A549 (cell line): Measurements from ENCODE around the gene KCNQ2. TPM values are rescaled to one million over a fixed set of nuclear protein-coding genes. Genes with fewer than 3 reads are reported as not detected.

ENCODE experiments used
- ATAC-seq, 2 experiments: fragments of 200-7000 bp in 1 of 2; fragments of >200 bp in 1 of 2; cut with Nextera tagmentation in 1 of 2; cut with Tn5 transposase in 1 of 2; 3 replicates each; pipeline versions ENCODE4 v1.8.0 to v1.9.1; 2018 to 2020; ENCODE audit warnings: mild to moderate bottlenecking in 1 of 2, moderate library complexity in 1 of 2
- CTCF ChIA-PET: fragments of 300-600 bp; sonication (Branson Sonifier 250); formaldehyde crosslinking; extraction: SDS; loops from one replicate; lab custom pipeline; 2021; ENCODE audit warnings: antibody characterized with exemption, inconsistent platforms; lab: Yijun Ruan, JAX
- POLR2A ChIA-PET: fragments of 350-600 bp; formaldehyde crosslinking; extraction: SDS; loops from one replicate; lab custom pipeline; 2021; ENCODE audit warnings: antibody characterized with exemption, inconsistent platforms; lab: Yijun Ruan, JAX
- DNase-seq, 2 experiments: peaks; one replicate each; pipeline versions ENCODE4 v3.0.0 to v3.0.0-alpha.2; 2011 to 2016; ENCODE audit warnings: low read depth in 1 of 2, low spot score in 1 of 2
- FAIRE-seq: peaks from 2 replicates; lab custom pipeline; 2011; peaks lifted over from hg19 to GRCh38; lab: Jason Lieb, UNC
- H3K27ac ChIP-seq, 2 experiments: fragments of >200 bp; sonication (Bioruptor Twin); formaldehyde crosslinking; 3 replicates each; pipeline ENCODE4 v1.5.1; 2016 to 2017
- H3K4me1 ChIP-seq: fragments of >200 bp; sonication (Bioruptor Twin); formaldehyde crosslinking; 3 replicates; pipeline ENCODE4 v1.6.1; 2016
- H3K4me2 ChIP-seq: fragments of >200 bp; sonication (Bioruptor Twin); formaldehyde crosslinking; 3 replicates; pipeline ENCODE4 v1.6.1; 2016
- H3K4me3 ChIP-seq: fragments of >200 bp; sonication (Bioruptor Twin); formaldehyde crosslinking; 3 replicates; pipeline ENCODE4 v1.5.1; 2016
- H3K9me3 ChIP-seq: fragments of >200 bp; sonication (Bioruptor Twin); formaldehyde crosslinking; 3 replicates; pipeline ENCODE4 v1.6.1; 2016
- ATOH8 ChIP-seq: fragments of 250-450 bp; sonication (Bioruptor Pico); IDR thresholded peaks from 2 replicates; pipeline ENCODE4 v1.5.0; 2020; ENCODE audit warnings: low read depth, mild to moderate bottlenecking, moderate library complexity
- BCL3 ChIP-seq: fragments of >200 bp; sonication (Bioruptor Twin); formaldehyde crosslinking; IDR thresholded peaks from 3 replicates; pipeline ENCODE4 v1.6.1; 2016
- CBX2 ChIP-seq: fragments of 200-600 bp; sonication (generic); IDR thresholded peaks from 2 replicates; pipeline ENCODE4 v1.6.1; 2016; ENCODE audit warnings: low read depth, mild to moderate bottlenecking, borderline replicate concordance
- CHD4 ChIP-seq: fragments of 200-600 bp; sonication (generic); IDR thresholded peaks from 2 replicates; pipeline ENCODE4 v1.6.1; 2016; ENCODE audit warnings: antibody characterized with exemption, mild to moderate bottlenecking, borderline replicate concordance
- CTCF ChIP-seq: fragments of >200 bp; sonication (Bioruptor Twin); formaldehyde crosslinking; IDR thresholded peaks from 3 replicates; pipeline ENCODE4 v1.5.1; 2016
- E2F6 ChIP-seq: IDR thresholded peaks from 2 replicates; pipeline ENCODE4 v1.6.1; 2012; ENCODE audit warnings: low read depth, borderline replicate concordance
- HES2 ChIP-seq: fragments of >200 bp; sonication (Bioruptor Twin); formaldehyde crosslinking; IDR thresholded peaks from 2 replicates; pipeline ENCODE4 v1.6.1; 2016
- HOXA7 ChIP-seq: fragments of 250-450 bp; sonication (Bioruptor Pico); IDR thresholded peaks from 2 replicates; pipeline ENCODE4 v1.5.0; 2020; ENCODE audit warnings: mild to moderate bottlenecking, moderate library complexity
- MAX ChIP-seq: IDR thresholded peaks from 2 replicates; pipeline ENCODE4 v1.6.1; 2012
- RAD21 ChIP-seq, 2 experiments: fragments of >200 bp in 1 of 2; sonication (Bioruptor Twin) in 1 of 2; formaldehyde crosslinking in 1 of 2; IDR thresholded peaks in 1 of 2; conservative IDR thresholded peaks in 1 of 2; 2 replicates in 1 of 2; 3 replicates in 1 of 2; pipeline ENCODE4 v1.6.1; 2012 to 2018; ENCODE audit warnings: inconsistent platforms in 1 of 2
- TFCP2L1 ChIP-seq: fragments of 250-450 bp; sonication (Bioruptor Pico); IDR thresholded peaks from 2 replicates; pipeline ENCODE4 v1.5.0; 2021; ENCODE audit warnings: mild to moderate bottlenecking
- USF2 ChIP-seq: fragments of 450-650 bp; IDR thresholded peaks from 2 replicates; pipeline ENCODE4 v1.6.1; 2014; ENCODE audit warnings: antibody characterized with exemption
- ZFP36 ChIP-seq: fragments of 450-650 bp; IDR thresholded peaks from 2 replicates; pipeline ENCODE4 v1.6.1; 2014; ENCODE audit warnings: borderline replicate concordance; ENCODE audit not compliant: partially characterized antibody
- ZNF302 ChIP-seq: fragments of 250-450 bp; sonication (Bioruptor Pico); IDR thresholded peaks from 2 replicates; pipeline ENCODE4 v1.9.0; 2021; ENCODE audit warnings: inconsistent platforms, mild to moderate bottlenecking, moderate library complexity
- WGBS: methylation state at CpG from one replicate; pipeline ENCODE4 v1.1.6; 2017; ENCODE audit errors: missing lambda C conversion rate; 5-methylcytosine and 5-hydroxymethylcytosine counted together
- polyA plus RNA-seq, 4 experiments: library from polyadenylated mRNA; depleted of rRNA in 3 of 4; stranded (reverse); fragments of >200 nt; fragmentation: RNase III in 1 of 4; extraction: RNeasy Plus Mini Kit Qiagen cat#74134 plus additional on column Dnase treatment in 1 of 4; gene quantifications; 2 replicates in 3 of 4; 3 replicates in 1 of 4; pipeline ENCODE4 v1.2.3, GENCODE V29; 2011 to 2017

KCNQ2 gene
- polyA plus RNA-seq, 2 of the 4 experiments (the other 2 are of a cell fraction): 0.14 to 0.36 TPM

GRCh38 chr20:63442100-63442493 is 30.4 kb downstream of the KCNQ2 start:
- POLR2A ChIA-PET: interaction anchor here (0.9 kb wide), 1 partner anchor 78 kb away, joined by 4 read pairs; no protein-coding TSS in a partner anchor
- no peak overlapping the region for H3K4me3 ChIP-seq
- FAIRE-seq (no peak), ATAC-seq (peak; percentile 47 to 86; a peak in 5 of 6 replicates)
- H3K4me1 ChIP-seq: no peaks in the 10 kb centered on the region
- CTCF ChIA-PET: interaction anchor here (0.6 to 1.7 kb wide), 9 partner anchors 10 to 134 kb away, joined by 3 to 8 read pairs (median 4); partner anchors contain the start of gene PTK6
- H3K27ac ChIP-seq: no peak overlapping the region
- H3K9me3 ChIP-seq: no peaks in the 10 kb centered on the region; the same call in 2 of the 3 replicates
- no peak for TF ChIP-seq ATOH8 (CRISPR knock-in tag)
- peak; percentile 14; the same call in 2 of the 3 replicates for TF ChIP-seq CTCF
- no peak for TF ChIP-seq CHD4
- no peak for TF ChIP-seq BCL3
- TF ChIP-seq E2F6: no peak
- TF ChIP-seq CBX2: no peak
- peak in 1 of 2 experiments; percentile 53; a peak in 2 of 5 replicates for TF ChIP-seq RAD21 (conservative IDR thresholded peaks at IDR 0.05 in 1 of 2, IDR thresholded peaks at IDR 0.05 in 1 of 2)
- no peak for TF ChIP-seq MAX
- TF ChIP-seq, all 56 proteins: peak for 2
- H3K4me2 ChIP-seq: no peak overlapping the region
- peak; percentile 55 to 57 for DNase-seq
- 16% methylated on average over 5 of the region's 11 CpGs for WGBS

GRCh38 chr20:63441136-63442099 is 31.0 kb downstream of the KCNQ2 start:
- POLR2A ChIA-PET: interaction anchor here (0.9 kb wide), 1 partner anchor 79 kb away, joined by 4 read pairs; no protein-coding TSS in a partner anchor
- peak in 1 of 2 experiments; percentile 23; a peak in 2 of 6 replicates for ATAC-seq
- no peak for FAIRE-seq

More at GRCh38 chr20:63441136-63442099, 31.0 kb downstream of the KCNQ2 start:
- H3K4me1 ChIP-seq: no peaks in the 10 kb centered on the region
- no peak for TF ChIP-seq ZNF302 (CRISPR knock-in tag)
- TF ChIP-seq ZFP36: no peak
- no peak for TF ChIP-seq HES2
- TF ChIP-seq TFCP2L1 (CRISPR knock-in tag): no peak
- TF ChIP-seq USF2: no peak
- no peak for TF ChIP-seq HOXA7
- TF ChIP-seq, all 56 proteins: peak for 0
- CTCF ChIA-PET: interaction anchor here (0.9 to 1.7 kb wide), 7 partner anchors 10 to 96 kb away, joined by 3 to 8 read pairs (median 4); partner anchors contain the start of gene PTK6
- no peak for DNase-seq
- Histone ChIP-seq H3K4me2 (no peak overlapping the region), H3K4me3 (no peak overlapping the region), H3K27ac (no peak overlapping the region), H3K9me3 (no peaks in the 10 kb centered on the region; the same call in 2 of the 3 replicates)
- 62% methylated on average over 20 of the region's 22 CpGs for WGBS
